Activated CD4-positive, alpha-beta T cell treated with anti-CD3 and anti-CD28 coated beads, Interleukin-10, Interleukin-2, amounts not matched to agents 100 ng/mL and 50 ng/mL, durations not matched to agents 16 hours and 8 hours (primary cell): ENCODE measurements around the gene CCND1.

Source experiments
- DNase-seq: peaks from one replicate; pipeline ENCODE4 v3.0.0-alpha.2; 2020

CCND1 gene

GRCh38 chr11:69654660-69655478 is 13.9 kb downstream of the CCND1 start:
- DNase-seq: no peak

GRCh38 chr11:69655479-69656428 is 14.8 kb downstream of the CCND1 start:
- no peak for DNase-seq

- no peak for DNase-seq
Observed at GRCh38 chr11:69656536-69657455, 15.8 kb downstream of the CCND1 start.

GRCh38 chr11:69657456-69657910 is 16.5 kb downstream of the CCND1 start:
- no peak for DNase-seq

- no peak for DNase-seq
Observed at GRCh38 chr11:69657911-69658625, 17.1 kb downstream of the CCND1 start.

- DNase-seq: no peak
Observed at GRCh38 chr11:69658626-69659450, 17.9 kb downstream of the CCND1 start.

- no peak for DNase-seq
Observed at GRCh38 chr11:69659591-69659990, 18.6 kb downstream of the CCND1 start.

- DNase-seq: no peak
Observed at GRCh38 chr11:69660001-69660500, 19.1 kb downstream of the CCND1 start.

- no peak for DNase-seq
Observed at GRCh38 chr11:69661413-69661715, 20.4 kb downstream of the CCND1 start.

GRCh38 chr11:69662021-69662698 is 21.2 kb downstream of the CCND1 start:
- DNase-seq: no peak

GRCh38 chr11:69662806-69663205 is 21.9 kb downstream of the CCND1 start:
- no peak for DNase-seq

- no peak for DNase-seq
Observed at GRCh38 chr11:69663326-69663725, 22.4 kb downstream of the CCND1 start.

- no peak for DNase-seq
Observed at GRCh38 chr11:69664103-69664775, 23.3 kb downstream of the CCND1 start.

GRCh38 chr11:69664901-69665300 is 23.9 kb downstream of the CCND1 start:
- DNase-seq: no peak

- DNase-seq: no peak
Observed at GRCh38 chr11:69665669-69666068, 24.7 kb downstream of the CCND1 start.

- no peak for DNase-seq
Observed at GRCh38 chr11:69666261-69666660, 25.3 kb downstream of the CCND1 start.

GRCh38 chr11:69666752-69667536 is 26.0 kb downstream of the CCND1 start:
- no peak for DNase-seq

GRCh38 chr11:69667619-69668604 is 27.0 kb downstream of the CCND1 start:
- no peak for DNase-seq
